ENCODE data around the gene DNAJC17.

DNAJC17 gene

DNA sequence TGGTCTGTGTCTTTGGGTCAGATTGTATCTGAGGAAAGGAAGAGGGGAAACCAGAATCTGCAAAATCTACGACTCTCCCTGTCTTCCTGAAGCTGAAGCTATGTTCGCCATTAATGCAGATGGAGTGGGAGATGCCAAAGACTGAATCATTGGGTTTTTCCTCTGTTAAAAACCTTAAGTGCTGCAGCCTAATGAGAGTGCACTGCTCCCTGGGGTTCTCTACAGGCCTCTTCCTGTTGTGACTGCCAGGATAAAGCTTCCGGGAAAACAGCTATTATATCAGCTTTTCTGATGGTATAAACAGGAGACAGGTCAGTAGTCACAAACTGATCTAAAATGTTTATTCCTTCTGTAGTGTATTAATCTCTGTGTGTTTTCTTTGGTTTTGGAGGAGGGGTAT is 76.2 kb downstream of the DNAJC17 start:
- Histone ChIP-seq H3K79me1 (ENCODE audit: low read depth, low read length) (no peaks in the 10 kb centered on the region), H2BK5ac (ENCODE audit: low read length) (no peak overlapping the region), H3K4me3 (ENCODE audit: low read length in 2 of 2) (no peak overlapping the region), H3K4me2 (ENCODE audit: insufficient read depth, low read length, poor library complexity, severe bottlenecking) (no peak overlapping the region), H3K23ac (ENCODE audit: low read depth, low read length, poor library complexity) (no peak overlapping the region), H3K18ac (ENCODE audit: low read length) (no peak overlapping the region), H3K27ac (replicated peaks; ENCODE audit: low read length) (no peak overlapping the region), H3K36me3 (replicated peaks in 1 of 2; ENCODE audit: control insufficient read depth in 2 of 2, insufficient read depth in 2 of 2, low read length in 2 of 2) (peaks cover 21 to 82% of the 10 kb centered on the region in 2 donors), H4K8ac (ENCODE audit: low read depth, low read length) (no peak overlapping the region), H2BK12ac (ENCODE audit: low read length) (no peak overlapping the region), H3K4me1 (ENCODE audit: control insufficient read depth in 2 of 2, insufficient read depth in 1 of 2, low read depth in 1 of 2, low read length in 2 of 2) (no peaks in the 10 kb centered on the region), H3K9ac (ENCODE audit: low read depth, low read length, poor library complexity) (no peak overlapping the region), H2BK120ac (ENCODE audit: low read depth, low read length) (no peak overlapping the region), H2AK5ac (ENCODE audit: low read depth, low read length) (no peak overlapping the region), H4K91ac (ENCODE audit: low read depth, low read length, poor library complexity) (no peak overlapping the region), H2BK15ac (ENCODE audit: low read length) (no peak overlapping the region), H3K14ac (ENCODE audit: low read length) (no peak overlapping the region), H3K9me3 (replicated peaks in 1 of 2; ENCODE audit: control insufficient read depth in 2 of 2, insufficient read depth in 1 of 2, low read depth in 1 of 2, low read length in 2 of 2) (no peaks in the 10 kb centered on the region), H3K4ac (ENCODE audit: low read length) (no peak overlapping the region), H2AFZ (ENCODE audit: low read length) (no peak overlapping the region), H3K27me3 (ENCODE audit: control insufficient read depth in 3 of 3, insufficient read depth in 3 of 3, low read depth in 1 of 3, low read length in 3 of 3) (no peaks in the 10 kb centered on the region)
- DNase-seq (ENCODE audit: low spot score): no peak
- WGBS, 2 donors (ENCODE audit: extremely low coverage in 2 of 2, insufficient read length in 2 of 2, insufficient replicate concordance in 1 of 2): no CpG with 5 or more reads among the region's 3 CpGs

DNA sequence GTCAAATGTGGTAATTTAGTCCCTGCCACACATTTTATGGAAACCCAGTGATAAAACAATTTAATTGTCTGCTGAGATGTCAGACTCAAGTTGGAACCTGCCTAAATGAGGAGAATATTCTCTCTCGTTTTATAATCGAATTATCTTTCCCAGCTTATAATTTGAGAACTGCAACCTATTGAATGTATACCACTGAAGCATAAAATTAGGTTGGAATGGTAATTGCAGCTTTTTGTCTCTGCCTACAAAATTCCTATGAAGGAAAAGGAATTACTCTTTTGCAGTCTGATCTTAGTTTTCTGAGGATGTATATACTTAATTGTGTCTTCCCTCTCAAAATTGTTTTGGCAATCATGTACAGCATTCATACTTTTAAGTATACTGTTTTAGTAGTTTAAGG is 83.4 kb downstream of the DNAJC17 start:
- no peak overlapping the region for H2BK15ac ChIP-seq (ENCODE audit: low read length)
- H3K27ac ChIP-seq (replicated peaks; ENCODE audit: low read length): no peak overlapping the region
- H4K91ac ChIP-seq (ENCODE audit: low read depth, low read length, poor library complexity): no peak overlapping the region
- H4K8ac ChIP-seq (ENCODE audit: low read depth, low read length): no peak overlapping the region
- H2AFZ ChIP-seq (ENCODE audit: low read length): no peak overlapping the region
- no peak overlapping the region for H3K23ac ChIP-seq (ENCODE audit: low read depth, low read length, poor library complexity)
- no peak overlapping the region for H3K4me2 ChIP-seq (ENCODE audit: insufficient read depth, low read length, poor library complexity, severe bottlenecking)
- no CpG with 5 or more reads among the region's 2 CpGs for WGBS, 2 donors (ENCODE audit: extremely low coverage in 2 of 2, insufficient read length in 2 of 2, insufficient replicate concordance in 1 of 2)
- DNase-seq (ENCODE audit: low spot score): no peak
- no peaks in the 10 kb centered on the region for H3K9me3 ChIP-seq (replicated peaks in 1 of 2; ENCODE audit: control insufficient read depth in 2 of 2, insufficient read depth in 1 of 2, low read depth in 1 of 2, low read length in 2 of 2)
- H2BK120ac ChIP-seq (ENCODE audit: low read depth, low read length): no peak overlapping the region
- H3K36me3 ChIP-seq (replicated peaks in 1 of 2; ENCODE audit: control insufficient read depth in 2 of 2, insufficient read depth in 2 of 2, low read length in 2 of 2): peaks cover 3 to 83% of the 10 kb centered on the region in 2 donors
- no peak overlapping the region for H2BK5ac ChIP-seq (ENCODE audit: low read length)
- no peak overlapping the region for H3K9ac ChIP-seq (ENCODE audit: low read depth, low read length, poor library complexity)
- H3K4ac ChIP-seq (ENCODE audit: low read length): no peak overlapping the region
- no peak overlapping the region for H3K18ac ChIP-seq (ENCODE audit: low read length)
- no peak overlapping the region for H2AK5ac ChIP-seq (ENCODE audit: low read depth, low read length)
- H3K27me3 ChIP-seq (ENCODE audit: control insufficient read depth in 3 of 3, insufficient read depth in 3 of 3, low read depth in 1 of 3, low read length in 3 of 3): no peaks in the 10 kb centered on the region
- H3K4me3 ChIP-seq (ENCODE audit: low read length in 2 of 2): no peak overlapping the region
- H3K4me1 ChIP-seq (ENCODE audit: control insufficient read depth in 2 of 2, insufficient read depth in 1 of 2, low read depth in 1 of 2, low read length in 2 of 2): no peaks in the 10 kb centered on the region
- no peaks in the 10 kb centered on the region for H3K79me1 ChIP-seq (ENCODE audit: low read depth, low read length)
- H3K14ac ChIP-seq (ENCODE audit: low read length): no peak overlapping the region
- H2BK12ac ChIP-seq (ENCODE audit: low read length): no peak overlapping the region

DNA sequence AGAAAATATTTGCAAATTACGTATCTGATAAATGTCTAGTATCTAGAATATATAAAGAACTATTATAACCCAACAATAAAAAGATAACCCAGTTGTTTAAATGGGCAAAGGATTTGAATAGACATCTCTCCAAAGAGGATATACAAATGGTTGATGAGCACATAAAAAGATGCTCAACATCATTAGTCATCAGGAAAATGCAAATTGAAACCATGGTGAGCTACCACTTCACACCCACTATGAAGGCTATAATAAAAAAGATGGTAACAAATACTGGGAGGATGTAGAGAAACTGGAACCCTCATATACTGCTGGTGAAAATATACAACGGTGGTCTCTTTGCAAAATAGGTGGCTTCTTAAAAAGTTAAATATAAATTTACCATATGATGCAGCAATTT is 84.3 kb downstream of the DNAJC17 start:
- Histone ChIP-seq H4K8ac (ENCODE audit: low read depth, low read length) (no peak overlapping the region), H2BK120ac (ENCODE audit: low read depth, low read length) (no peak overlapping the region), H2AK5ac (ENCODE audit: low read depth, low read length) (no peak overlapping the region), H3K27me3 (ENCODE audit: control insufficient read depth in 3 of 3, insufficient read depth in 3 of 3, low read depth in 1 of 3, low read length in 3 of 3) (no peaks in the 10 kb centered on the region), H3K4me3 (ENCODE audit: low read length in 2 of 2) (no peak overlapping the region), H3K4me1 (ENCODE audit: control insufficient read depth in 2 of 2, insufficient read depth in 1 of 2, low read depth in 1 of 2, low read length in 2 of 2) (no peaks in the 10 kb centered on the region), H3K9me3 (replicated peaks in 1 of 2; ENCODE audit: control insufficient read depth in 2 of 2, insufficient read depth in 1 of 2, low read depth in 1 of 2, low read length in 2 of 2) (no peaks in the 10 kb centered on the region), H3K4me2 (ENCODE audit: insufficient read depth, low read length, poor library complexity, severe bottlenecking) (no peak overlapping the region), H3K36me3 (replicated peaks in 1 of 2; ENCODE audit: control insufficient read depth in 2 of 2, insufficient read depth in 2 of 2, low read length in 2 of 2) (peaks cover 2 to 82% of the 10 kb centered on the region in 2 donors), H3K27ac (replicated peaks; ENCODE audit: low read length) (no peak overlapping the region), H4K91ac (ENCODE audit: low read depth, low read length, poor library complexity) (no peak overlapping the region), H3K79me1 (ENCODE audit: low read depth, low read length) (no peaks in the 10 kb centered on the region), H3K9ac (ENCODE audit: low read depth, low read length, poor library complexity) (no peak overlapping the region), H2BK12ac (ENCODE audit: low read length) (no peak overlapping the region), H2BK15ac (ENCODE audit: low read length) (no peak overlapping the region), H2AFZ (ENCODE audit: low read length) (no peak overlapping the region), H3K14ac (ENCODE audit: low read length) (no peak overlapping the region), H2BK5ac (ENCODE audit: low read length) (no peak overlapping the region), H3K18ac (ENCODE audit: low read length) (no peak overlapping the region), H3K4ac (ENCODE audit: low read length) (no peak overlapping the region), H3K23ac (ENCODE audit: low read depth, low read length, poor library complexity) (no peak overlapping the region)
- DNase-seq (ENCODE audit: low spot score): no peak
- no CpG with 5 or more reads among the region's 2 CpGs for WGBS, 2 donors (ENCODE audit: extremely low coverage in 2 of 2, insufficient read length in 2 of 2, insufficient replicate concordance in 1 of 2)

DNA sequence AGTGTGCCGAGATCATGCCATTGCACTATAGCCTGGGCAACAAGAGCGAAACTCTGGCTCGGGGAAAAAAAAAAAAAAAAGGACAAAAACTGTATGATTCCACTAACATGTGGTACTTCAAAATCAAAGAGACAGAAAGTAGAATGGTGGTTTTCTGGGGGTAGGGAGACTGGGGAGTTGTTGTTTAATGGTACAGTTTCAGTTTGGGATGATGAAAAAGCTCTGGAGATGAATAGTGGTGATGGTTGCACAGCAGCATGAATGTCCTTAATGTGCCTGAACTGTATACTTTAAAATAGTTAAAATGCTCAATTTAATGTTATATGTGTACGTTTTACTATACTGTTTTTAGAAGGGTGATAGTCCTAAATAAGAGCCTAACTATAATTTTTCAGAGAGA is 84.9 kb downstream of the DNAJC17 start:
- no peak overlapping the region for H2BK12ac ChIP-seq (ENCODE audit: low read length)
- no peak overlapping the region for H2BK15ac ChIP-seq (ENCODE audit: low read length)
- H3K4me3 ChIP-seq (ENCODE audit: low read length in 2 of 2): no peak overlapping the region
- H4K8ac ChIP-seq (ENCODE audit: low read depth, low read length): no peak overlapping the region
- no peaks in the 10 kb centered on the region for H3K79me1 ChIP-seq (ENCODE audit: low read depth, low read length)
- no peak overlapping the region for H3K23ac ChIP-seq (ENCODE audit: low read depth, low read length, poor library complexity)
- WGBS, 2 donors (ENCODE audit: extremely low coverage in 2 of 2, insufficient read length in 2 of 2, insufficient replicate concordance in 1 of 2): no CpG with 5 or more reads among the region's 4 CpGs
- H2AFZ ChIP-seq (ENCODE audit: low read length): no peak overlapping the region
- H2BK5ac ChIP-seq (ENCODE audit: low read length): no peak overlapping the region
- DNase-seq (ENCODE audit: low spot score): no peak
- no peaks in the 10 kb centered on the region for H3K9me3 ChIP-seq (replicated peaks in 1 of 2; ENCODE audit: control insufficient read depth in 2 of 2, insufficient read depth in 1 of 2, low read depth in 1 of 2, low read length in 2 of 2)
- no peak overlapping the region for H3K4ac ChIP-seq (ENCODE audit: low read length)
- H3K36me3 ChIP-seq (replicated peaks in 1 of 2; ENCODE audit: control insufficient read depth in 2 of 2, insufficient read depth in 2 of 2, low read length in 2 of 2): peaks cover 2 to 82% of the 10 kb centered on the region in 2 donors
- no peak overlapping the region for H3K18ac ChIP-seq (ENCODE audit: low read length)
- no peak overlapping the region for H4K91ac ChIP-seq (ENCODE audit: low read depth, low read length, poor library complexity)
- no peaks in the 10 kb centered on the region for H3K27me3 ChIP-seq (ENCODE audit: control insufficient read depth in 3 of 3, insufficient read depth in 3 of 3, low read depth in 1 of 3, low read length in 3 of 3)
- no peak overlapping the region for H3K14ac ChIP-seq (ENCODE audit: low read length)
- no peak overlapping the region for H3K27ac ChIP-seq (replicated peaks; ENCODE audit: low read length)
- H2AK5ac ChIP-seq (ENCODE audit: low read depth, low read length): no peak overlapping the region
- H3K9ac ChIP-seq (ENCODE audit: low read depth, low read length, poor library complexity): no peak overlapping the region
- no peak overlapping the region for H3K4me2 ChIP-seq (ENCODE audit: insufficient read depth, low read length, poor library complexity, severe bottlenecking)
- H3K4me1 ChIP-seq (ENCODE audit: control insufficient read depth in 2 of 2, insufficient read depth in 1 of 2, low read depth in 1 of 2, low read length in 2 of 2): no peaks in the 10 kb centered on the region
- H2BK120ac ChIP-seq (ENCODE audit: low read depth, low read length): no peak overlapping the region

All from neuronal stem cell (in vitro differentiated cells).